Esophagus squamous epithelium (tissue), 4 donors: ENCODE results near the gene CNOT6.

ENCODE experiments used
- POLR2A ChIP-seq, 4 donors: fragments of 450-650 bp; IDR thresholded peaks; one replicate each; pipeline ENCODE4 v1.6.1; 2017; ENCODE audit warnings: antibody characterized with exemption in 4 of 4, mild to moderate bottlenecking in 4 of 4, moderate library complexity in 3 of 4
- TF ChIP-seq, protein P1 (sequence below), 6 experiments: fragments of 450-650 bp in 4 of 6; fragments of 200-600 bp in 2 of 6; sonication (generic) in 2 of 6; IDR thresholded peaks; one replicate each; pipeline ENCODE4 v1.5.1; 2016 to 2019; ENCODE audit warnings: antibody characterized with exemption in 6 of 6, mild to moderate bottlenecking in 4 of 6, moderate library complexity in 4 of 6

- TF ChIP-seq, protein P1, sequence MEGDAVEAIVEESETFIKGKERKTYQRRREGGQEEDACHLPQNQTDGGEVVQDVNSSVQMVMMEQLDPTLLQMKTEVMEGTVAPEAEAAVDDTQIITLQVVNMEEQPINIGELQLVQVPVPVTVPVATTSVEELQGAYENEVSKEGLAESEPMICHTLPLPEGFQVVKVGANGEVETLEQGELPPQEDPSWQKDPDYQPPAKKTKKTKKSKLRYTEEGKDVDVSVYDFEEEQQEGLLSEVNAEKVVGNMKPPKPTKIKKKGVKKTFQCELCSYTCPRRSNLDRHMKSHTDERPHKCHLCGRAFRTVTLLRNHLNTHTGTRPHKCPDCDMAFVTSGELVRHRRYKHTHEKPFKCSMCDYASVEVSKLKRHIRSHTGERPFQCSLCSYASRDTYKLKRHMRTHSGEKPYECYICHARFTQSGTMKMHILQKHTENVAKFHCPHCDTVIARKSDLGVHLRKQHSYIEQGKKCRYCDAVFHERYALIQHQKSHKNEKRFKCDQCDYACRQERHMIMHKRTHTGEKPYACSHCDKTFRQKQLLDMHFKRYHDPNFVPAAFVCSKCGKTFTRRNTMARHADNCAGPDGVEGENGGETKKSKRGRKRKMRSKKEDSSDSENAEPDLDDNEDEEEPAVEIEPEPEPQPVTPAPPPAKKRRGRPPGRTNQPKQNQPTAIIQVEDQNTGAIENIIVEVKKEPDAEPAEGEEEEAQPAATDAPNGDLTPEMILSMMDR (IDR thresholded peaks at IDR 0.05): peak in 5 of 6 experiments; percentile 59 to 73 (median 64)
- no peak for TF ChIP-seq POLR2A (IDR thresholded peaks at IDR 0.05)
Measured at GRCh38 chr5:180605554-180606214, 111.5 kb downstream of the CNOT6 start.
